COLO829 (cell line): ENCODE data around the gene GHRH.

ENCODE experiments used
- DNase-seq: peaks from one replicate; pipeline ENCODE4 v3.0.0; 2012; ENCODE audit warnings: low spot score

GHRH gene

GRCh38 chr20:37262505-37262904, 891 bp upstream of the GHRH start:
- DNase-seq = no peak

GRCh38 chr20:37260923-37261322, 691 bp downstream of the GHRH start:
- no peak for DNase-seq

- no peak for DNase-seq
These were observed 1.7 kb downstream of the GHRH start for GRCh38 chr20:37259865-37260264.

DNA sequence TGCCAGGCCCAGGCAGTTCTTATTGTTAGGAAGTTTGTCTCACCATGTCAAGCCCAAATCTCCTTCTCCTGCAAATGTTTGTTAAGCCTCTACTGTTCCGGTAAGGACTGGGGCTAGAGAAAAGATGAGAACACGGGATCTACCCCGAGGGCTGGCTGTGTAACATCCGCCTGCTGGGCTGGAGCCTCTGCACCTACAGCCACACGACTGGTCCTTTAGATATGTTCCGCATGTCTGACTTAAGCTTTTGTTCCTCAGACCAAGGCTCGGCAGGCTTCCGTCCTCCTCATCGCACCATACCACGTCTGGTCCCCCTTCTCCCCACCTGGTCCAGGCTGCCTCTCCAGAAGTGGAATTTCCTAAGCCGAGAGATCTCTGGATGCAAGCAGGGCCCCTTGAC, 2.6 kb downstream of the GHRH start:
- no peak for DNase-seq

- no peak for DNase-seq
These were observed 3.6 kb downstream of the GHRH start for GRCh38 chr20:37257988-37258387.

DNA sequence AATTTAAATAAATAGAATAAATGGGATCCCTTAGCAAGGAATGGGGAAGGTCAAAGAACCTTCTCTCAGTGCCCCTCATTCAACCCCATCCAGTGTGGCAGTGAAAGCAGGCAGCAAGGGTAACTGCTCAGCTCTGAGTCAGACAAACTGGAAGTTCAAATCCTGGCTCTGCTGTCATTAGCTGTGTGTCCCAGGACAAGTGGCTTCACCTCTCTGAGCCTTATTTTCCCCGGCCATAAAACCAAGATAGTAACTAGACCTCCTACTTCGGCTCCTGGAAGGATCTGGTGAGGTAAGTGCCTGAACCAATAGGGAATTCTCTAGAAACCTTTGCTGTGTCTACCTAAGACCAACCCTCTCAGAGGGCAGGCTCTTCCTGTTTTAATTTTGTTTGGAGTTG, 4.1 kb downstream of the GHRH start:
- DNase-seq = no peak

- no peak for DNase-seq
These were observed 5.3 kb downstream of the GHRH start for GRCh38 chr20:37256286-37256685.

DNA sequence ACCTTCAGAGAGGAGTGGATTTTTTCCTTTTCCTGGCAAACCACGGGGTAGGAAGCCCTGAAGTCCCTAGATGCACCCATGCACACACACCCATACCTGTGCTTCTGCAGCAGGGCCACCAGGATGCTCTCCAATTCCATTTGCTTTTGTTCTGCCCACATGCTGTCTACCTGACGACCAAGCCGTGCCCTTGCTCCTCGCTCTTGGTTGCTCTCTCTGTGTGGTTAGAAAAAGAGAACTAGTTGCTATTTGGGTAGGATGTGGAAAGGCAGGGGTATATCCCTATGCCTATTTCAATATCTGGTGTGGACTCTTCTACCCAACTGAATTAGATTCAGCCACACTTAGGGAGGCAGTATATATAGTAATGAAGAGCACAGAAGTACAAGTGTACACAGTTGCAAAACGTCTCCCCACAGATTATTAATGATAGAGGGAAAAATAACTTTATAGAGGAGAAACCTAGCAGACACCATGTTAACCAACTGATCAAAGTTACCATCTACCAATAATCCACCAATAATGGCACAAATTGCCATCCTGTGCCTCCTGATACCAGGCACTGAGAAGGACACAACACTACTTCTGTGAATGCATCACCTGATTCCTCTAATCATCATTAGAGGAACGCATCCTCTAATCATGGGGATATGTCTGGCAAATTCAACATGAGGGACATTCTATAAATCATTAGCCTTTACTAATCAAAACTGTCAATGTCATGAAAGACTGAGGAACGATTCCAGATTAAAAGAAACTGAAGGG, 7.3 kb downstream of the GHRH start:
- DNase-seq = no peak

- DNase-seq = no peak
These were observed 8.5 kb downstream of the GHRH start for GRCh38 chr20:37253087-37253486.

DNA sequence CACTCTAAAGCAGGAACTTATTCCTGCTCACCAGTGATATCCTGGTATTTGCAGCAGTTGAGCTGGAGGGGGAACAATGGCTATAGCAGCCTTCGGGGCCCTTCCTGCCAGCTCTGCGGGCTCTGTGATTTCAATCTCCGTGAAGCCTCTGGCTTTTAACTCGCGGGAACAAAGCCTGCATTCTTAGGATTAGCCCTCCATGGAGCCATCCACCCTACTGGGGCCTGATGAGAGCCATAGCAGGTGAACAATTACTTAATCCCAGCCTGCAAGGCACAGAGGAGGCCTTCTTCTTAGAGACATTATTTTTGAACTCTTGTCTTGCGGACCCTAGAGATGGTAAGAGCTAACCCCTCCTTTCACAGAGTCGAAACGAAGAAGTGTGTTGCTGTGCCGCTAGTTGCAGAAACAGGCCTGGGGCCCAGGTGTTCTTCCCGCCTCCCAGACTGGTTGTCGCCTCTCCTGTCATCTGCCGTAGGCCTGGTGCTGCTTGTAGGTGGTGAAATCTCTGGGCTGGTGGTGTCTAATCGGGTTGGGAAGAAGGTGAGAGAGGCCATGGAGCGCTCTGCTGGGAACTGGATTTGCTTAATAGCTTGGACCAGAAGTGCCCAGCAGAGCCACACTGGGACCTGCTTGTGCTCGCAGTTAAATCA, 9.7 kb downstream of the GHRH start:
- peak; percentile 33 for DNase-seq

GRCh38 chr20:37249304-37249703, 12.3 kb downstream of the GHRH start:
- no peak for DNase-seq

GRCh38 chr20:37247547-37247946, 14.1 kb downstream of the GHRH start:
- no peak for DNase-seq

GRCh38 chr20:37246736-37247135, 14.9 kb downstream of the GHRH start:
- no peak for DNase-seq

GRCh38 chr20:37245216-37246150, 16.1 kb downstream of the GHRH start:
- no peak for DNase-seq

DNA sequence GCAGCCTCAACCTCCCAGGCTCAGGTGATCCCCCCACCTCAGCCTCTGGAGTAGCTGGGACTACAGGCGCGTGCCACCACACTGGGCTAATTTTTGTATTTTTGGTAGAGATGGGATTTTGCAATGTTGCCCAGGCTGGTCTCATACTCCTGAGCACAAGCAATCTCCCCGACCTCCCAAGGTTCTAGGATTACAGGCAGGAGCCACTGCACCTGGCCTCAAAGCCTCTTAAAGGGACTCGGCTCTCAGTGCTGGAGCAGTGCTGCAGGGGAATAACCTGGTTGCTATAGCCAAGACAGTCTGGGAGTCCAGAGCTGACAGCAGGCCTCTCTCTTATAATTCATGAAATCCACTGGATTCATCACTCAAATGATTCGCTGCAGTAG, 17.0 kb downstream of the GHRH start:
- DNase-seq = no peak

DNA sequence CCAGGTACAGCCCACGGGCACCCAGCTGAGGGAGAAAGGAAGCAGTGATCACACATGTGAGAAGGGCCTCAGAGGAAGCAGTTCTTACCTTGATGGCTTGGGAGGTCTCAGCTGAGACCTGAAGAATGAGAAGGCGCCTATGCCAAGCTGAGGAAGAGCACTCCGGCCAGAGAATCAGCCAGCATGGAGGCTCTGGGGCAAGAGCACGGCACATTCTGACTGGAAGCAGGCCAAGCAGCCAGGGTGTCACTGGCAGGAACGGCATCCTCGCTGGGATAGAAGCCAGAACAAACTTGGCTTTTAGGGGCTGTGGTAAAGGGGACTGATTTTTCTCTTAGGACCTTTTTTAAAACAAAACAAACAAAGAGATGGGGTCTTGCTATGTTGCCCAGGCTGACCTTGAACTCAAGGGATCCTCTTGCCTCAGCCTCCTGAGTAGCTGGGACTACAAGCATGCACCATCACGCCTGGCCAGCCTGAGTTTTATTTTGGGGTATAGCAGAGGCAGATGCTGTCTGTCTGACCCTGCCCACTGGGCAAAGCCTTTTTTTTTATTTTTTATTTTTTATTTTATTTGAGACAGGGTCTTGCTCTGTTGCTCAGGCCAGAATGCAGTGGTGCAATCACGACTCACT, 17.6 kb downstream of the GHRH start:
- no peak for DNase-seq

- DNase-seq = no peak
These were observed 18.3 kb downstream of the GHRH start for GRCh38 chr20:37243076-37243936.

GRCh38 chr20:37242503-37242902, 19.1 kb downstream of the GHRH start:
- no peak for DNase-seq

DNA sequence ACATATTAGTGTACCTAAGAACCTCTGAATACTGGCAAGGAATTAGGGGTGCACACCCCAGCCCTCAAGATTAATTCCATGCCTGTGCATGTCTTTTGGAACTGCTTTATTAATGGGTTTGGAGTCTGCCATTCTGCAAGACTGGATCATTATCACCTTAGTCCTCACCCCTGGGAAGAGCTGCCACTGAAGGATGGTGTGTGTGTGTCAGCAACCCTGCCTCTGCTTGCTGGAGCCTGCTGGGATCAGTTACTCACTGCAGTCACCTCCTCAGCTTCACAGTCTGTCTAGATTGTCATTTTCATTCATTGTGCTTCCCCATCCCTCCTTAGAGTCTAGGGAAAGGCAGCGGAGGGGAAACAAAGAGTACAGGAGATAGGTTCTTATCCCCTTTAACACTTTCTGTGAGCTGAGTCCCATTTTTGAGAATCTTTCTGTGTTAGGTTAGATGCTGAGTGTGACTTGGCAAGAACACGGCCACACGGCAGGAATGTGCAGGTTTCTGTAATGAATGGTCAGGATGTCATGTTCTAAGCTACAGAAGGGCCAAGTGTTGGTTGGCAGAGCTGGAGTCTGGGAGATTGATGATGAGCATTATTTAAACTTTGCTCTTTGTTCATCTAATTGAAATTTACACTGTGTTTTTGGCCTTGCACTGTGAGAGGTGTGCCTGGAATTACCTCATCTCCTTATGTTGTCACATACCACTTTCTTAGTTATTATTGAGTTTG, 21.1 kb downstream of the GHRH start:
- no peak for DNase-seq

DNA sequence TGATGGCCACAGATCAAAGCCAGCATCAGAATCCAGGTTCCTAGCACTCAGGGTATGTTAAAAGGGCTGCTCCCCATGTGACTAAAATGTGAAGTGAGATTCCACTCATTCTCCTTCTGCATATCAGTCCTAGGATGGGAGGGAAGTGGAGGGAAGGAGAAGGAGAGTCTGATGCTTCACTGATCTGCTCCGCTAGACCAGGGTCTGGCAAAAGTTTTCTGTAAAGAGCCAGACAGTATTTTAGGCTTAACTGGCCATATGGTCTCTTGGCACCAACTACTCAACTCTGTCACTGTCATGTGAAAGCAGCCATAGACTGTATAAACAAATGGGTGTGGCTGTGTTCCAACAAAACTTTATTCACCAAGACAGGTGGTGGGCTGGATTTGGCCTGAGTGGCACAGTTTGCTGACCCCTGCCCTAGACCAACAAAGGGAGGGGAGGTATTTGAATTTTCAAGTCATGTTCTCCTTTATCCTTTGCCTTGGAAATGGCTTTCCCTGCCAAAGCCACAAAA, 22.6 kb downstream of the GHRH start:
- no peak for DNase-seq
